D341Med (cell line): ENCODE measurements around the gene S1PR2.

Experiments
- DNase-seq: peaks from one replicate; pipeline ENCODE4 v3.0.0; 2012; ENCODE audit warnings: low spot score

S1PR2 gene, protein sequence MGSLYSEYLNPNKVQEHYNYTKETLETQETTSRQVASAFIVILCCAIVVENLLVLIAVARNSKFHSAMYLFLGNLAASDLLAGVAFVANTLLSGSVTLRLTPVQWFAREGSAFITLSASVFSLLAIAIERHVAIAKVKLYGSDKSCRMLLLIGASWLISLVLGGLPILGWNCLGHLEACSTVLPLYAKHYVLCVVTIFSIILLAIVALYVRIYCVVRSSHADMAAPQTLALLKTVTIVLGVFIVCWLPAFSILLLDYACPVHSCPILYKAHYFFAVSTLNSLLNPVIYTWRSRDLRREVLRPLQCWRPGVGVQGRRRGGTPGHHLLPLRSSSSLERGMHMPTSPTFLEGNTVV

DNA sequence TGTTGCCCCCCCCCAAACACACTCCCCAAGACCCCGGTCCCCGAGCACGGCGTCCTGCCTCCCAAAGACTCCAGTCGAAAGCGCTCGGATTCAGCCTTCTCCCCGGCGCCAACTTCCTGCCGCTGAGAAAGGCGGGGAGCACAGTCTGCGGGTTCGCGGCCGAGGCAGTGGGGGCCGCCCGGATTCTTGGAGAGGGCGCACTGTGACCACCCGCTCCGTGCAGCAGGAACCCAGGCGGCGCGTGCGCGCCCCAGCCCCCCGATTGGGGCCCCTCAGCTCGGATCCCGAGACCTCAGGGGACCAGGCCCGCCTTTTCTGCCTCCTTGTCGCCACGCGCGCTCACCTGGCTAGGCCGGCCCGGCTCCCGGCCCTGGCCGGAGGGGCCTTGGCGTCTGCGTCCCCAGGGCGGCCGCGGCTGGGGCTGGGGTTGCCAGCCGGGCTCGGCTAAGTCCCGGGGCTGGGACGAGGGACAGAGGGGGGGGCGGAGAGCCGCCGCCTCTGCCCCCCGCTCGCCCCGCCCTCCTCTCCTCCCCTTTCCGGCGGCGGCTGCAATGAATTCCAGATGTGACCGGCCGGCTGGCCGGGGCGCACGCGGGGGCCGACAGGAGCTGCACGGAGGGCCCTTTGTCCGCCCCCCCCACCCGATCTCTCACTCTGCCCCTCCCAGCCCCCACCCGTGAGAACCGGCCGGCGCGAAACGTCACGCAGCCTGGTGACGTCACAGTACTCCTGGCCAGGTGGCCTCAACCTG, at the start of gene S1PR2:
S1PR2 (minus strand) TSS at position 471 of the 751 bp plus-strand sequence. CDS start 6,426 bp downstream, outside the sequence.
- DNase-seq: peak; percentile 84

GRCh38 chr19:10279737-10280442, 48.8 kb upstream of the S1PR2 start:
- no peak for DNase-seq

DNA sequence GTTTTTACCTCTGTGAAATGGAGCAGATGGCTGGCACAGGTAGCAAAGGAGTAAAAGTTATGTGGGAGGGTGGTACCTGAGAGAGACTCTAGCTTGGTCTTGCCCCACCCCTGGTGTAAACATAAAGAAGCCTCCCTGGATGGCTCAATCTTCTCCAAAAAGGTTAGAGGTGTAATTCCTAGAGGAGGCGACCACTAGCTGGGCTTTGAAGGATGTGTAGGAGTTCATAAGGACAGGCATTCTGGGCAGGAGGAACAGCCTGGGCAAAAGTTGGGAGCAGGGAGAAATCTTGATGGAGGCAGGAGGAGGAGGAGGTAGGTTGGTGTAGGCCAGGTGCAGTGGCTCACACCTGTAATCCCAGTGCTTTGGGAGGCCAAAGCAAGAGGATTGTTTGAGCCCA, 47.8 kb upstream of the S1PR2 start:
- no peak for DNase-seq

- no peak for DNase-seq
These were observed 46.9 kb upstream of the S1PR2 start for GRCh38 chr19:10277795-10278589.

GRCh38 chr19:10274589-10274988, 43.5 kb upstream of the S1PR2 start:
- no peak for DNase-seq

GRCh38 chr19:10271543-10272086, 40.5 kb upstream of the S1PR2 start:
- no peak for DNase-seq

- DNase-seq: no peak
These were observed 39.7 kb upstream of the S1PR2 start, which contains the start of gene ICAM1 for GRCh38 chr19:10270616-10271394. Gene ICAM1 (plus strand): TSS chr19:10271120. CDS start chr19:10271160, 40 bp downstream.

GRCh38 chr19:10270180-10270615, 39.1 kb upstream of the S1PR2 start:
- no peak for DNase-seq

GRCh38 chr19:10269333-10270179, 38.4 kb upstream of the S1PR2 start:
- DNase-seq: peak; percentile 93

GRCh38 chr19:10268071-10268470, 36.9 kb upstream of the S1PR2 start:
- DNase-seq: no peak

GRCh38 chr19:10266706-10267105, 35.6 kb upstream of the S1PR2 start:
- DNase-seq: no peak

GRCh38 chr19:10262771-10263170, 31.6 kb upstream of the S1PR2 start:
- no peak for DNase-seq

- DNase-seq: no peak
These were observed 29.0 kb upstream of the S1PR2 start for GRCh38 chr19:10260141-10260584.

- DNase-seq: peak; percentile 85
These were observed 28.2 kb upstream of the S1PR2 start for GRCh38 chr19:10259162-10259905.

DNA sequence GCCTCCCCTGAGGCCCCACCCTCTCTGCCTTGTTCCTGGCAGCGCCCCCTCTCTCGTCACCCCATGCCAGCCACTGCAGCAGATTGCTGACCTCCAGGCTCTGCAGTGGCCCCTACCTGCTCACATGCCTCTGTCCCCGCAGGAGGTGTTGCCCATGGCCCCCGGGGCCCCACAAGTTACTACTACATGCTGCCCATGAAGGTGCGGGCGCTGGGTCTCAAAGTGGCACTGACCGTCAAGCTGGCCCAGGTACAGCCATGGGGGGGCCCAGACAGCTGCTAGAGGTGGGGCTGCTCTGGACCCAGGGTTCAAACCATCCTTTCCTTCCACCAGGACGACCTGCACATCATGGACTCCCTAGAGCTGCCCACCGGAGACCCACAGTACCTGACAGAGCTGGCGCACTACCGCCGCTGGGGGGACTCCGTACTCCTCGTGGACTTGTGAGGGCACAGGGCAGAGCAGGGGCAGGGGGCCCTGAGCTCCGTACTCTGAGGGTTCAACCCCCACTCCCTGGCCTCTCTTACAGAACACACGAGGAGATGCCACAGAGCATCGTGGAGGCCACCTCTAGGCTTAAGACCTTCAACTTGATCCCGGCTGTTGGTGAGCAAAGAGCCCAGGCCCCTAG, 27.1 kb upstream of the S1PR2 start:
- no peak for DNase-seq

DNA sequence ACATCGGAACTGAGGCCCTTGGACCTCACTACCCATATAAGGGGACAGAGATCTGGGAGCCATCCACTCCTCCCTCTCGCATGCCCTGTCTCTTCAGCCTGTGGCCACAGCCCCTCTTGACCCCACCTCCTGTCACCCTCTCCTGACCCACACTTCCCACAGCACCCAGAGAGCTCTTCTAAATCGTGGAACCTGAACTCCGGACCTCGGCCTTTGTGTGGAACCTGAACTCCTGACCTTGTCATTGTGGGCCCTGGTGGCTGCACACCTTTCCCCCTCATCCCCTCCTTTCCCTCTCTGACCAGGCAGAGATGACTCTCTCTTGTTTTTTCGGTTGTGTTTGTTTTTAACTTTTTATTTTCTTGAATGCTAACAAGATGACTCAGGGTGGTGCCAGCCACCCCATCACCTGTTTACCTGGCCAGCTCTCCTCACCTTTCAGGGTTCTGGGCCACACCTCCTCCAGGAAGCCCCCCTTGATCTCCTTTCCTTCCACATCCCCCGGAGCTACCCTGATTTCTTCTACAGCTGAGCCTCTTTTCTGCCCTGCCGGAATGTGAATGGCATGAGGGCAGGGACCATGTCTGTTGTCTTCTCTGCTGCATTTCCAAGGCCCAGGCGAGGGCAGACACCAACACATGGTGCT, 26.0 kb upstream of the S1PR2 start:
- DNase-seq: no peak

DNA sequence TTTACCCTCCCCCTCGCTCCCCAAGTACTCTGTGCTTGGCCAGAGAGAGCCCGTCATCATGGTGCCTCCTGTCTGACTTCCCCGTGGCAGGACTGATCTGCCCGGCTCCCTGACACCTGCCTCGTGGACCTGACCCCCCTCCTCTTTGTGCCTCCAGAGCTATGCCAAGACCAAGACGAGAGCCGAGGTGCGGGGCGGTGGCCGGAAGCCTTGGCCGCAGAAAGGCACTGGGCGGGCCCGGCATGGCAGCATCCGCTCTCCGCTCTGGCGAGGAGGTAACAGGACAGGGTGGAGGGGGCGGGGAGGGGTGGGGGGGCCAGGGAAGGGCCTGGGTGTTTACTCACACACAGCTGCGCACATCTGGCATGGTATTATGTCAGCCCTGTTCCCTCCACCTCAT, 25.4 kb upstream of the S1PR2 start:
- DNase-seq: no peak

DNA sequence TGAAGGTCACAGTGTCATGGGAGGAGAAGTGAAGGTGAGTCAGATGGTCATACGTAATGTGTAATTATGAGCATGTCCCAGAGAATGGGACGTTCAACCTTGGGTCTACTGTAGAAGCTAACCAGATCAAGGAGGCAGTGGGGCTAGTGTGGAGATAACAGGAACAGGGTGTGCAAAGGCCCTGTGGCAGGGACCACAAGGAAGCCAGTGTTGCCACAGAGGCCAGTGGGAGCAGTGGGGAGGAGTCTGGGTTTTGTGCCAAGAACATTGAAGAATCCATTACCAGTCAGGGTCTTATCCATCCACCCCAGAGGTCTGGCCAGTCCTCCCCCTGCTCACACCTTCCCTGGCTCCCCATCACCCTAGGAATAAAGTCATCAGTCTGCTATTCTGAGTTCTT, 24.2 kb upstream of the S1PR2 start:
- no peak for DNase-seq
